CD4-positive, alpha-beta T cell treated with Interleukin-15 for 4 hours (primary cell): ENCODE results near the gene FAM53A.
"Not testable (repeated sequence)": the region's sequence is repeated elsewhere in the genome, so short reads cannot be mapped to it uniquely, and the experiment has no call there.

Experiments used
- DNase-seq: peaks from one replicate; pipeline ENCODE4 v3.0.0-alpha.2; 2020; ENCODE audit warnings: low spot score

FAM53A gene

DNA sequence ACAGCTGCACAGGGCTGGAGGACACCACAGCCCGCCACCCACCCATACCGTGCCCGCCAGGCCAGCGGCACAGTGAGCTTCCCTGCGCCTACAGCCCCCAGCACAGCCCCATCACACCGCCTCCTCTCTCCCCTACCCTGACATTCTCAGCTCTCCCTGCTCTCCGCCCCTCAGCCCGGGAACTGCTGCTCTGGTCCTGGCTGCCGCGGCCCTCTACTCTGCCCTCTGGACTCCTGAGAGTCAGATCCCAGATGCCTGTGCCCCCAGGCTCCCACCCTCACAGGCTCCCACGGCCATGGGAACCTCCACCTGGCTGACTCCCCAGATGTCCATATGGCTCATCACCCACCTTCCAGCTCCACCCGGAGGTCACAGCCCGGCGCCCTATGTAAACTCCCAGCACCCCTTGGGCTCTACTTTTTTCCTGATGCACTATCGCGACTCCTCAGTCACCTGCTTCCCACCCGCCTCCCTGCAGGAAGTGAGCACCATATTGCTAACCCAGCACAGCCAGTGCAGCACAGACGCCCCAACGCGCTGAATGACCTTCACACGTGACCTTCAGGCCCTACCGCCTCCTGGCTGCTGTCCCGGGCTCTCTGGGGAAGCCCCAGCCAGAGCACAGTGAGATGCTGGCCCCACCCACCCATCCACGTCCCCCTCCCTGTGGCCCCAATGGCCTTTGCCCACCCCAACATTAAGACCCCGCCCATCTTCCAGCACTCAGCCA lies 23.0 kb downstream of the FAM53A start:
- DNase-seq = no peak

DNA sequence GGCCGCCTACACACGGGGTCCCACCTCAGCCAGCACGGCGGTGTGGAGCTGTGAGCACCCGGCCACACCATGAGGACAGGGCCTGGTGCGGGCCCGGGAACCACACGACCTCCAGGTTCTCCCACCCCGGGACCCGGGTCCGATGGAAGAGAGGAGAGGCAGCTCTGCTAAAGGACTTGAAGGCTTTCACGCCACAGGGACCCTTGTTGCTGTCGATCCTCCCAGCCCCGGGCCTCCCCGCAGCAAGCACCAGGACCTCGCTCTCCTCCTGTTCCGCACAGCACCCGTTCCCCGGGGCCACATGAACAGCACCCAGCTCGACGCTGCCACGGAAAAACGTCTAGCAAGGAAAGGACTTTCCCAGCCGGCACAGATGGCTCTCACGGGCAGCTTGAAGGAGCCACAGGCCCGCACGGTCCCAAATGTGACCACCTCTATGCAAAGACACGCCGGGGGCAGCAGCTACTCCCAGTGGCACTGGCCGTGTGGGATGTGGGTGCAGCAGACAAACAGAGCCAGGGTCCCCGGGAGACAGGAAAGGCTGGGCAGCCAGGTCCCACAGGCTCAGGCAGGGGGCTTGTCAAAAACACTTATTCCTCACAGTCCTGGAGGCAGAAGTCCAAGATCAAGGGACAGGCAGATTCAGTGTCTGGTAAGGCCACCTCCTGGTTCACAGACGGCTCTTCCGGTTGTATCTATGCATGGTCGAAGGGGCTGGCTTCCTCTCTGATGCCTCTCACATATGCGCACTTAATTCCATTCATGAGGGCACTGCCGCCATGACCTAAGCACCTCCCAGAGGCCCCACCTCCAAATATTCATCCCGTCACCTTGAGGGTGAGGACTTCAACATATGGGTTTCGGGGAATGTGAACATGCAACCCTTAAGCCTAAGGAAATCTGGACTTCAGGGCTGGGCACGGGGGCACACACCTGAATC lies 24.7 kb downstream of the FAM53A start:
- no peak for DNase-seq

DNA sequence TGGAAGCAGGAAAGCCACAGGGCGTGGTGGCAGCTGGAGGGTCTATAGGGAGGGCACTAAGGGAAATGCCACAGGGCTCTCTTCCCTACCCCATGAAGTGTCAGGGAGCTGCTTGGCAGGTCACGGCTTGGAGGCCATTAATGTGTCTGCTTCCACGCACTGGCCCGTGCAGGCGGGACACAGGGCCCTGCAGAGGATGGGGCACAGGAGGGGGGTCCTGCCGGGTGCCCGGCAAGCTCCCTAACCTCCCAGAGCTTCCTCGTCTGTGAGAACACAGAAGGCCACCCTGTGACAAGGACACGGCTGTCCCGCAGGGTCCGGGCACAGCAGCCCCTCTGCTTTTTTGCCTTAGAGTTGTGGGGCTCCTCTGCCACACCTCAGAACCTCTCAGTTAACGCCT lies 25.5 kb downstream of the FAM53A start:
- no peak for DNase-seq

DNA sequence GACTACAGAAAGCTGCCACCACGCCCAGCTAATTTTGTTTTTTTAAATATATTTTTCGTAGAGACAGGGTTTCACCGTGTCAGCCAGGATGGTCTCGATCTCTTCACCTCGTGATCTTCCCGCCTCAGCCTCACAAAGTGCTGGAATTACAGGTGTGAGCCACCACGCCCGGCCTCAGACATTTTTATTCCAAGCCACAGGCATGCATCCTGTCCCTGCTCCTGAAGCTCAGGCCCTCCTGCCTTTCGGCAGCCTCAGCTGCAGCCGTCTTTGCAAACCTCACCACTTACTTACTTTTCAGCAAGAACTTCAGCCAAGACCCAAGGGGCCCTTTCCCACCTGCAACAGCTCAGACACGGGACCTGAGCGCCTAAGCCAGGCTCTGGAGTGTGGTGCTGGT lies 26.0 kb downstream of the FAM53A start:
- DNase-seq = no peak

DNA sequence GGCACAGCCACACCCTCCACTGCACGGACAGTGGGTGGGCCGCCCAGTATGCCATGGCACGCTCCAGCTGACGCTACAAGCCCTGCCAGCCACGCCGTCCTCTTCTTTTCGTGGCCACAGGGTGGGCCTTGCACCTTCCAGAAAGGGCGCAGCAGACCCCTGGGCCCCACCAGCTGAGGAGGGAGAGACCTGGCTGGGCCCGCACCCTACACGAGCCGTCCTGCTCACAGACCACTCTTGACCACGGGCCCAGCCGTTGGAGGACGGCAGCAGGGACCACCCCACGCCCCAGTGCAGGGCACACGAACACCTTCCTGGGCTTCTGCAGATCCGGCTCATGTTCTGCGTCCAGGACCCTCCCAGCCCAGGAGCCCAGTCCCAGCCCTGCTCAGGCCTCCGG lies 27.1 kb downstream of the FAM53A start:
- DNase-seq = no peak

DNA sequence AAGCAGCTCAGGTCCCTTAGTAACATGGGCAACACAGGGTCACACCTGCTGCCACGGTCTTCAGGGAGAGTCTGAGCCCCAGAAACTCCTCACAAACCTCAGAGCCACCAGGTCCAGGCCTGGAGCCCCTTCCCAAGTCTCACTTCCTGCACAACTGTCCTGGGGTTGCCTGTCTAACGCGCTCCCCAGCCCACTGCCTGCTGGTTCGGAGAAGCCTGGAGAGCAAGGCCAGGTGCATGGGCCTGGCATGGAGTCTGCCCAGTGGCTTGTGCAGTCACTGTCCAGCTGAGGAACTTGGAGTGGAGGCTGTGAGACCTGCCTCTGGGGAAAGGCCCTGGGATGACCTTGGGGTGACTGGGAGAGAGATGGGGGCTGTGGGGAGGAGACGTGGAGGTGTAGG lies 28.0 kb downstream of the FAM53A start:
- DNase-seq = no peak

DNA sequence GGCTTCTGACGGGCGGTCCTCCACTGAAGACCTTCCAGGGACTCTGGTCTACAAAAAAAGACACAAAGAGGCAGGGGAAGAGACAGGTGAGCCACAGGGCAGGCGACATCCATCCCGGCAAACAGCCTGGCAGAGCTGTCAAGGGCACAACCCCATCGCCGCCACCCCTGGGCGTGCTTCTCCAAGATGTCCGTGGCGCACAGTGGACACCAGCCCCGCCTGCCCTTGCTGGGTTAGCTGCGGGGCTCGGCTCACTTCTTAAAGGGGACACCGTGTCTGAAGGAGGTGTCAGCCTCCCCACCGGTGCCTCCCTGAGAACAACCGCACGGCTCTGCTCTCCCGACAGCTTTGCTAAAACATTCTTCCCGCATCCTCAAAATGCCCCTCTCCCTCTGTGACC lies 28.4 kb downstream of the FAM53A start:
- no peak for DNase-seq

DNA sequence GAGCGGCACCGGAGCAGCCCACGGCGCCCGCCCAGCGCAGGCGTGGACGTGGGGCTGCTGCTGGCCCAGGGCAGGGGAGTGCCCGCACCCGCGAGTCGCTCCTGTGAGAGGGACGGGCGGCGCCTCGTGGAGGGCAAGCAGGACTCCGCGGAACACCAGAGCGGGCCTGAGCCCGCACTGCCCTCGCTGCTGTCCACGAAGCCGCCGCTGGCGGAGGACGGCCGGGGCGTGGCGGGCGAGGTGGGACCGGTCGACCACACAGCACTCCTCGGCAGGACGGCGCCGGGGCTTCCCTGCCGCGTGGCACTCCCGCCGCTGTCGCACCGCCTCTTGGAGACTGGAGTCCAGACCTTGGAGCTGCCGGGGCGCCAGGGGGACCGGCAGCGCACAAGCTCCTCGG lies 29.0 kb downstream of the FAM53A start:
- no peak for DNase-seq

DNA sequence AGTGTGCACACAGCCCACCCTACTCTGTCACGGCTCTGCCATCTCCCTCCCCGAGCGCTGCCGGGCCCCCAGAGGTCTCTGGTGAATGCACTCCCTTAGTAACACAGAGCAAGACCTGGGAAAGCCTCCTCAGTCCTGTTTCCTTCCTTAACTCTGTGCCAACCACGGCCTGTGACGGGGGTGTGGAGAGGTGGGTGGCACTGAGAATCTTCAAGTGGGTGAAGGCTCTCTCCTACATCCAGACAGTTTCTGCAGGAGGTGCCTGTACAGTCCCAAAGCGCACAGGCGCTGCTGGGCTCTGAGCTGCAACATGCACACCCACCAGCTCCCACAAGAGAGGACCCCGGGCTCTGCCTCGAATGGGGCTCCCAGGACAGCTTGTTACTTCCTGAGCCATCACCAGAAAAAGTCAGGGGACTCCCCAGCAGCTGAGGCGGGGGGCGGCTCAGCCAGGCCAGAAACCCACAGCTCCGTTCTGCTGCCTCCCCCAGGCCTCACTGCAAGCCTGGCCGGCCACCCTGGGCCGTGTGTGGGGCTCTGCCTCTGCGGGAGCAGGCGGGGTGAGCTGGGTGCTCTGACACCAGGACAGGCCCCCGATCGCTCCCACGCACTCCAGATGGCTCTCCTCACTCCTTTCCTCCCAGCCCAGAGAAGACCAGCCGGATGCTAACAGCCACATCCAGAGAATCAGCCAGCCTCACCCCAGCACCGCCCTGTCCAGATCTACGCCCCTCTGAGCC lies 29.7 kb downstream of the FAM53A start:
- no peak for DNase-seq

DNA sequence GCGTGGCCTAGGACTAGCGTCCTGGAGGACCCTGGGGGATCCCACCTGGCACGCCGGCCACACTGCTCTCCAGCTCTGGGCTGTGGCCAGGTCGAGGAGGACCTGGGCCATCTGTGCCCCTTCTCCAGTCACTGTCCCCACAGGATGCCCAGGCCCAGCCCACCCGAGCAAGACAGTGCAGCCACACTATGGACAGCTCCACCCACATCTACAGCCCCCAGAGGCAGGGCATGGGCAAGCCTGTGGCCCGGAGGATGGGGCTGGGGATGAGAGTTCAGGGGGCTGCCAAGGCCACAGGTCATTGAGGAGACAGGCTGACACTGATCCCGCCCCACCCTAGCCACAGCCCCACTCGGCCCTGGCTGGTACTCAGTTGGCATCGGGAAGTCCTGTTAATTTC lies 30.3 kb downstream of the FAM53A start:
- DNase-seq = no peak

DNA sequence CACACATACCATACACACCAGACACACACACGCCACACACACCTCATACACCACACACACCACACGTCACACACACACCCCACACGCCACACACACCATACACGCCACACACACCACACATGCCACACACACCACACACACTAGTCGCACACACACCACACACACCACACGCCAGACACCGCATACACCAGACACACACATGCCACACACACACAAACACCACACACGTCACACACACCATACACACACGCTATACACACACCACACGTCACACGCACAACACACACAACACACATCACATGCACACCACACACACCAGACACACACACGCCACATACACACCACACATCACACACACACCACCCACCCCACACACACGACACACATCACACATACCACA lies 32.0 kb downstream of the FAM53A start:
- no peak for DNase-seq

DNA sequence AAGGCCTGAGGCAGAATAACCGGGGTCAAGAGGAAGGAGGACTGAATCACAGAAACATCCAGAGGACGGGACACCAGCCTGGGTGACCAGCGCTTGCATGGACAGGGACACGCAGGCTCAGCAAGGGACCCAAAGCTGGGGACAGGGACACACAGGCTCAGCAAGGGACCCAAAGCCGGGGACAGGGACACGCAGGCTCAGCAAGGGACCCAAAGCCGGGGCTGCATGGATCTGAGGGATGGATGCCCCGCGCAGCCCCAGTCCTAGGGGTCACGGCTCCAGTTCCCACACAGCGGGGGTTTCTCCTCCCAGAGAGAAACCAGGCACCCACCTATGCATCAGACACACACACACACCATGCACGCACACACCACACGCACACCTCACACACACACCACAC lies 32.5 kb downstream of the FAM53A start:
- DNase-seq = no peak

DNA sequence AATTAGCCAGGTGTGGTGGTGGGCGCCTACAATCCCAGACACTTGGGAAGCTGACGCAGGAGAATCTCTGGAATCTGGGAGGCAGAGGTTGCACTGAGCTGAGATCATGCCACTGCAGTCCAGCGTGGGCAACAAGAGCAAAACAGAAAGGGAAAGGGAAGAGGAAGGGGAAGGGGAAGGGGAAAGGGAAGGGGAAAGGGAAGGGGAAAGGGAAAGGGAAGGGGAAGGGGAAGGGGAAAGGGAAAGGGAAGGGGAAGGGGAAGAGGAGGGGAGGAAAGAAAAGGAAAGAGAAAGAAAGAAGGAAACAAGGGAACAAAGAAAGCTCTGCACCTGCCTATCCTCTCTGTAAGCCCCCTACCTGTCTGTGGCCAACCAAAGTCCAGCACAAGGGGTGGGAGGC lies 35.2 kb downstream of the FAM53A start:
- no peak for DNase-seq

DNA sequence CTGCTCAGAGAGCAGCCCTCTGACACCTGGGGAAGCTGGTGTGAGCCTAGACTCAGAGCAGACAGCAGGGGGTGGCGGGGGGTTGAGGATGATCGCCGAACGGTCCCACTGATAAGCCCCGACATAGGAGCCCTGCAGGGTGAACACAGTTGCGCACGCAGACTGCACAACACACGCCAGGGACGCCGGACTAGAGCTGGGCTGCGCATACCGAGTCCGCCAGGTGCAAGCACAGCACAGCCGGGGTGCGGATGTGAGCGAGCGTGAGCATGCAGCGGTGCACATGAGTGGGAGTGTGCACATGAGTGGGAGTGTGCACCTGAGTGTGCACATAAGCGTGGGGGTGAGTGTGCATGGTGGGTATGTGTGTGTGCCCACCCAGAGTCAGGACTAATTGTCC lies 36.7 kb downstream of the FAM53A start:
- no peak for DNase-seq

DNA sequence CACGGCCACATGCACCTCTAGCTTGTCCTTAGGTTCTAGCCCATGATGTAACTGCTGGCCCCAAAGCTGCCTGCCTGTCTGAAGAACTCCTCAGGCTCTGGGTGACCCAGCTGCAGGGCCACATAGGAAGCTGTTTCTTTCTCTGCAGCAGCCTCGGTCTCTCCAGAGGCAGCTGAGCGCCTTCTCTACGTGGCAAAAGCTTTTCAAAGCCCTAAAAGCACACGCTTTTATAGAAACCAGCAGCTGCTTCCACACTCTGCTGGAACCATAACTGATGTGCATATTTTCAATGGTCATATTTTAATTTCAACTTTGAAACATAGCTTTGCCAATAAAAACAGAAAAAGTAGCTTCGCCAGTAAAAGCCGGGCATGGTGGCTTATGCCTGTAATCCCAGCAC lies 37.4 kb downstream of the FAM53A start:
- no peak for DNase-seq

DNA sequence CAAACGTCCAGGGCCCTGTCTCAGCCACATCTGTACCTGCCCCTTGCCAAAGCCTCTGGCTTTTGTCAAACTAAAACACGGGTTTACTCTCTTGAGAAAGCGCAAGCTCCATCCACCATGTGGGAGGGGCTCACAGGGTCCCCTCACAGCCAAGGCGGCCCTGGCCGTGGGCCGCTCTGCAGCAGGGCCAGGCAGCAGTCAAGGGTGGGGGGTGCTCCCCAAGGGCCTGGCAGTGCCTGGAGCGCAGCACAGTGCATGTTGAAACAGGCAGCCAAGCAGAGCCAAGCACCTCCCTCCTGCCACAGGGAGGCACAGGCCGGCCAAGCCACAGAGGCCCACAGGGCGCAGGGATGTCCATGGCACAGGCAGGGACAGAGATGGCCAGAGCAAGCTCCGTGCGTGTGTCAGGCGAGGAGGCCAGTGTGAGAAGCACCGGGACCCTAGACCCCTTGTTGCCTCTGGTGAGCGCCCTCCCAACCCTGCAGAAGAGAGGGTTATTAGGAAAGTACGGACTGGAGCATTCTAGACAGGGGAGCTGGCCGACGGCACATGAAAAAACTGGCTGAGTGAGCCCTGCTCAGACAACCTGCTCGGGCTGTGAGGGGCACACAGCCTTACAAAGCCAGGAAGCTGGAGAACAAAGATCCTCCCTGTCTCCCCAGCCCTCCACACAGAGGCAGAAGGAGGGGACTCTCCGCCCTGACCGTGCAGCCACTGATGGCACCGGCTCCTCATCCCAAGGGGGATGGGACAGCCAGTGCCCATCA lies 39.0 kb downstream of the FAM53A start:
- no peak for DNase-seq

DNA sequence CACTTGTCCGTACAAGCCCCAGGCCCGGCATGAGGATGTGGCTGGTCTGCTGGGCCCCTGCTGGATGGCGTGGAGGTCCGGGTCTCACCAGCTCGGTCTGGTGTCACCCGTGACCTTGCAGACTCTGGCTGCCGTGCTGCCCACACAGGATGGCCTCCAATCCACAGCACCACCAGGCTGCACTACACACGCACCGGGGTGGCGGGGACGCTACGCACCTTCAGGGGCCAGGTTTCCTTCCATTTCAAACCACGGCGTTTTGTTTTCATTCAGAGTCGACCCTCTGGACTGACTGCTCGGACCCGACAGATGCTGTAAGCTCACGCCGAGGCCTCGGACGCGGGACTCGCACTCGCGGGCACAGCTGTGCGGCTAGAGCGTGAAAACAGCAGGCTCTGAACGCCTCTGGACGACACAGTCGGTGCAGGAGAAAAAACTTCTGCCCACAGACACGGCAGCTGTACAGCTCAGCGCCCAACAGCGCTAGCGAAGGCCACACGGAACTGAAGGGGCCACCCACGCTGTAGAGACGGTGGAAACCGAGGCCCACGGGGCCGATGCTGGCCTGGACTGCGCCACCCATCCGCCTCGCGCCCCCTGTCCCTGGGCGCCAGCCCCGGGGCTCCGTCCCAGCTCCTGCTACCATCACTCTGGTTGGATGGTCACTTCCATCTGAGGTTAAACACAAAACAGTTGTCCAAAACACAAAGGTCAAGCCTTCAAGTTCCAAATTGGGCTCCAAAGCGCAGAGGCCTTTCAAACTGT lies 40.0 kb downstream of the FAM53A start:
- DNase-seq = no peak

DNA sequence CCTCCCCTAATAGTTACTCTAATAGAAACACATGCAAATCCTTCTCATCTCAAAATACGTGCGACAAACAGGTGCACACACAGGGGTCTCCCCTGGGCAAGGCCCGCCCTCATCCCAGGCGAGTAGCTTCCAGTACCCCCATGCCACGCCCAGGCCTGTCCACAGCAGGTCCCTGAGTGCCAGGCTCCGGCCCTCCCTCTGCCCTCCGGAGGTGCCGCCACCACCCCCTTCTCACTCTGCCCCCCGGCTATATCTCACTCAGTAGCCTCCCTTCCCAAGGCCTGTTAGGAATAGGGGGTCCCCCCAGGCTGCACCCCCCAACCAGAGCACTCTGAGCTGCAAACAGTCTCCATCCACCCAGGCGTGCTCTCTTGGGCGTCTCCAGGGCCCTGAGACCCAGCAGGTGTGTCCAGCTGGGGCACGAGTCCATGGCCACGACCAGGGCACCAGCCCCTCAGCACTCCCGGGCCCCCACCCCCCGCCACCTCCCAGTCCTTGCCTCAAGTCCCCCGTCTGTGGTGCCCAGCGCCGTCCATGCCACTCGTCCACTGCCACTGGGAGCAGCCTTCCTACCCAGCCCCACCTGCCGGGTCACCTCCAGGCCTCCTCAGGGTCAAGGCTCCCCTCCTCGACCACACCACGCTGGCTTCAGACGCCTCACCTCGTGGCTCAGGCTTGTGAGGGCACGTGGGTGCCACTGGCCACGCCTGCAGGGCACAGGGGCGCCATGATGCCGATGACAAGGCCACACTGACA lies 41.7 kb downstream of the FAM53A start:
- no peak for DNase-seq

DNA sequence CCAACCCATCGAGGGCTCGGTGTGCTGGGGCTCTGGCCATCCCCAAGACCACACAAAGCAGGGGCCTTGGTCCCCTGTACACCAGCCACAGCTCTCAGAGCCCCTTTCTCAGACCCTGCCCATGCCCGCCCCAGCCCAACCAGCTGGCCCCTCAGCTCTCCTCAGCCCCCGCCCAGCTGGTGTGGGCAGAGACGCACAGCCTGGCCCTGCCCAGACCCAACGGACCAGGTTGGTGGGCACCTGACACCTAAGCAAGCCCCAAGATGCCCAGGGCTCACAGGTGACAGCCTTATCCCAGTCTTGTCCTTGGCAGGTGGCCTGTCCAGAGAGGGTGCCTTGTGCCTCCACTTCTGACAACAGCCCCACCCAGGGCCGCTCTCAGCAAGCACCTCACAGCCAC lies 42.4 kb downstream of the FAM53A start:
- DNase-seq = no peak

DNA sequence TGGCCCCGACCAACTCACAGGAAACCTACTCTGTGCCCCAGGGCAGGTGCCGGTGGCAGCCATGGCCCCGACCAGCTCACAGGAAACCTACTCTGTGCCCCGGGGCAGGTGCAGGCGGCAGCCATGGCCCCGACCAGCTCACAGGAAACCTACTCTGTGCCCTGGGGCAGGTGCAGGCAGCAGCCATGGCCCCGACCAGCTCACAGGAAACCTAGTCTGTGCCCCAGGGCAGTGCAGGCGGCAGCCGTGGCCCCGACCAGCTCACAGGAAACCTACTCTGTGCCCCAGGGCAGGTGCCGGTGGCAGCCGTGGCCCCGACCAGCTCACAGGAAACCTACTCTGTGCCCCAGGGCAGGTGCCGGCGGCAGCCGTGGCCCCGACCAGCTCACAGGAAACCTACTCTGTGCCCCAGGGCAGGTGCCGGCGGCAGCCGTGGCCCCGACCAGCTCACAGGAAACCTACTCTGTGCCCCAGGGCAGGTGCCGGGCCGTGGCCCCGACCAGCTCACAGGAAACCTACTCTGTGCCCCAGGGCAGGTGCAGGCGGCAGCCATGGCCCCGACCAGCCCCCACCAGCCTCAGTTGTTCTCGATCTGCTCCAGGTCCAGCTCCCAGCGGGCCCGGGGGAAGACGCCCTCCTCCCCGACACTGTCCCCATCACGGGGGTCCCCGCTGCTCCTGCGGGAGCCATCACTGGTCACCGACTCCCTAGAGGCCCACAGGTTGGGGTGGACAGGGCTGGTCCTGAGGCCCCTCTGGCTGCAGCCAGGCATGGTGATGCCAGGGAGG lies 43.2 kb downstream of the FAM53A start:
- DNase-seq = not testable (repeated sequence)
